ENCODE data around the gene NRXN3. TPM values are rescaled to one million over a fixed set of nuclear protein-coding genes. Genes with fewer than 3 reads are reported as not detected.

The NRXN3 gene
- total and polyA plus RNA-seq, 2 donors (not counting 1 experiment from before 2014, with no cell fraction given) = 0.83 to 34.6 TPM

DNA sequence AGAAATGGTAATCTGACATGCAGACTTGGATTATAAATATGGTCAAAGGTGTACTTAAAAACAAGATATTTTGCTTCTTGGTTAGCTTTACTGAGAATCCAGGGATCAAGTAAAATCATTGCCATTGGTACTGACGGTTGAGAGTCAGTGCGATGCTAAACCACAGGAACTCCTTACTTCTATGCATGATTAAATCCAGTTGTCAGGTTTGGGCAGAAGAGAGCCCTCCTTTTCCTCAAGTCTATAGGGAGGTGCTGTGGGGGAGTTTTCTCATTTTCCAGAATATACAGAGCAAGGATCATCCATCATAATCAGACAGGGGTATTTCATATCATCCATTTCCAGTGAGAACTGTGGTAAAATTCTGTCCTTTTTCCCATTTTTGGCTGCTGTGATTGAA is 839.1 kb downstream of the NRXN3 start:
- Histone ChIP-seq H3K9ac (ENCODE audit: insufficient read depth, low read length) (no peak overlapping the region), H3K27ac (ENCODE audit: insufficient read depth, low read length) (no peak overlapping the region), H3K27me3 (ENCODE audit: control insufficient read depth, insufficient read depth, low read length) (no peaks in the 10 kb centered on the region), H3K36me3 (ENCODE audit: control insufficient read depth, insufficient read depth, low read length) (no peaks in the 10 kb centered on the region), H3K4me1 (ENCODE audit: control insufficient read depth, extremely low read depth, insufficient read depth, low read length) (peaks cover 2% of the 10 kb centered on the region), H3K4me3 (replicated peaks in 1 of 4; ENCODE audit: control extremely low read depth in 1 of 4, insufficient read depth in 1 of 4, low read depth in 3 of 4, low read length in 4 of 4) (no peak overlapping the region), H3K4me2 (ENCODE audit: extremely low read depth, insufficient read depth, low read length) (no peak overlapping the region), H4K20me1 (ENCODE audit: control insufficient read depth, extremely low read depth, insufficient read depth, low read length) (no peaks in the 10 kb centered on the region), H3K79me2 (ENCODE audit: control insufficient read depth, insufficient read depth, low read length) (no peaks in the 10 kb centered on the region), H3K9me3 (ENCODE audit: control insufficient read depth, insufficient read depth, low read depth, low read length) (no peaks in the 10 kb centered on the region), H2AFZ (ENCODE audit: low read length) (no peak overlapping the region)
- TF ChIP-seq EZH2 (IDR thresholded peaks at IDR 0.05; ENCODE audit: low read length, missing control alignments) = no peak
- TF ChIP-seq, protein P1, sequence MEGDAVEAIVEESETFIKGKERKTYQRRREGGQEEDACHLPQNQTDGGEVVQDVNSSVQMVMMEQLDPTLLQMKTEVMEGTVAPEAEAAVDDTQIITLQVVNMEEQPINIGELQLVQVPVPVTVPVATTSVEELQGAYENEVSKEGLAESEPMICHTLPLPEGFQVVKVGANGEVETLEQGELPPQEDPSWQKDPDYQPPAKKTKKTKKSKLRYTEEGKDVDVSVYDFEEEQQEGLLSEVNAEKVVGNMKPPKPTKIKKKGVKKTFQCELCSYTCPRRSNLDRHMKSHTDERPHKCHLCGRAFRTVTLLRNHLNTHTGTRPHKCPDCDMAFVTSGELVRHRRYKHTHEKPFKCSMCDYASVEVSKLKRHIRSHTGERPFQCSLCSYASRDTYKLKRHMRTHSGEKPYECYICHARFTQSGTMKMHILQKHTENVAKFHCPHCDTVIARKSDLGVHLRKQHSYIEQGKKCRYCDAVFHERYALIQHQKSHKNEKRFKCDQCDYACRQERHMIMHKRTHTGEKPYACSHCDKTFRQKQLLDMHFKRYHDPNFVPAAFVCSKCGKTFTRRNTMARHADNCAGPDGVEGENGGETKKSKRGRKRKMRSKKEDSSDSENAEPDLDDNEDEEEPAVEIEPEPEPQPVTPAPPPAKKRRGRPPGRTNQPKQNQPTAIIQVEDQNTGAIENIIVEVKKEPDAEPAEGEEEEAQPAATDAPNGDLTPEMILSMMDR (conservative IDR thresholded peaks at IDR 0.05 in 1 of 2, IDR thresholded peaks at IDR 0.05 in 1 of 2; ENCODE audit: low read depth in 1 of 2, low read length in 2 of 2) = no peak
- peak in 1 of 2 donors; percentile 77 for DNase-seq (ENCODE audit: low read depth in 2 of 2)

DNA sequence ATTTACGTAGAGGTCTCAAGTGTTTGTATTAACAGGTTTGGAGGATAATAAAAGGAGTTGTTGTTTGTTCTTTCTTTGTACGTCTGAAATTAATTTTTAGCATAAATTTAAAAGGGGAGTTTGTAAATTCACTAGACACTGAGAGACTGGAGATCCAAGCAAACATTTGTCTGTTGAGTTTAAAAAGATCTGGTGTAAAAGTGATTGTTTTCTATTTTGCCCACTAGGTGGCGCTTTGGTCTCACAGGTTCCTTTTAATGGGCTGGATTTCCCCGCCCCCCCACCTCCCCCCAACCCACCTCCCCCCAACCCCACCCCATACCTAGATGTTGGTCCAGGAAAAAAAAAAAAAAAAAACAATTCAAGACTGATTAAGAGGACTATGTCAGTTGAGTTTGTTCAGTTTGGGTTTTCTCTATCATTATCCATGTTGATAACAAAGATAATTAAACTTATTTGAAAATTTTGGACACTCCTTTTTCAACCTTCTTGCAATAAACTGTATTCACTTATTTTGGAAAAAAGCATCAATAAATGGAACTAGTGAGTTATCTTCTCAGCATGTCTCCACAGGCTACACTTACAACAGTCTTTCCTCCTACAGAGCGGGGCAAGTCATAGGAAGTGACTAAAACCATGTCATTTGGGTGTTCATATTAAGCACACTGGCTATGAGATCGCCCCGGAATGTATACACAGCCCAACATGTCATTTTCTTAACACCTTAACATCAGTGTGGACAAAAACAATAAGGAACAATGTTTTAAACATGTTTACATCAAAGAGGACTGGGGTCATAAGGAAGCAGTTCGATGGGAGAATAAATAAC is 841.1 kb downstream of the NRXN3 start:
- H3K4me3 ChIP-seq (replicated peaks in 1 of 4; ENCODE audit: control extremely low read depth in 1 of 4, insufficient read depth in 1 of 4, low read depth in 3 of 4, low read length in 4 of 4) = no peak overlapping the region
- H3K27ac ChIP-seq (ENCODE audit: insufficient read depth, low read length) = peak overlapping the region; percentile 0
- H3K4me1 ChIP-seq (ENCODE audit: control insufficient read depth, extremely low read depth, insufficient read depth, low read length) = peaks cover 4% of the 10 kb centered on the region
- no peaks in the 10 kb centered on the region for H3K36me3 ChIP-seq (ENCODE audit: control insufficient read depth, insufficient read depth, low read length)
- no peak overlapping the region for H2AFZ ChIP-seq (ENCODE audit: low read length)
- DNase-seq (ENCODE audit: low read depth in 2 of 2) = peak; percentile 62 to 75
- no peaks in the 10 kb centered on the region for H3K79me2 ChIP-seq (ENCODE audit: control insufficient read depth, insufficient read depth, low read length)
- H4K20me1 ChIP-seq (ENCODE audit: control insufficient read depth, extremely low read depth, insufficient read depth, low read length) = no peaks in the 10 kb centered on the region
- H3K9me3 ChIP-seq (ENCODE audit: control insufficient read depth, insufficient read depth, low read depth, low read length) = no peaks in the 10 kb centered on the region
- no peak overlapping the region for H3K9ac ChIP-seq (ENCODE audit: insufficient read depth, low read length)
- peak overlapping the region; percentile 46 for H3K4me2 ChIP-seq (ENCODE audit: extremely low read depth, insufficient read depth, low read length)
- no peaks in the 10 kb centered on the region for H3K27me3 ChIP-seq (ENCODE audit: control insufficient read depth, insufficient read depth, low read length)
- TF ChIP-seq, protein P1 (conservative IDR thresholded peaks at IDR 0.05 in 1 of 2, IDR thresholded peaks at IDR 0.05 in 1 of 2; ENCODE audit: low read depth in 1 of 2, low read length in 2 of 2) = peak; percentile 15 to 39
- no peak for TF ChIP-seq EZH2 (IDR thresholded peaks at IDR 0.05; ENCODE audit: low read length, missing control alignments)

DNA sequence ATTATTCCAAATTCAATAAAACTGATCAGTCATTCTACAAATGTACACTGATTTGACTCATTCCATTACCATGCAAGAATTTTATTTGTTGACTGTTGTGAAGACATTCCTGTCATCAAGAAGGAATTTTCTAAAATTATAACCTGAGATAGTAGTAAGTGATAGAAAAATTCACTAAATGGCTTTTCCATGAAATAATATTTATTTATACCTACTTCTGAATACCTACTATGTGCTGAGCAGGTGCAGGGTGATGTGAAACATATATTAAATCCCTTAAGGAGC is 841.7 kb downstream of the NRXN3 start:
- no peaks in the 10 kb centered on the region for H3K79me2 ChIP-seq (ENCODE audit: control insufficient read depth, insufficient read depth, low read length)
- H3K27me3 ChIP-seq (ENCODE audit: control insufficient read depth, insufficient read depth, low read length) = no peaks in the 10 kb centered on the region
- H3K4me1 ChIP-seq (ENCODE audit: control insufficient read depth, extremely low read depth, insufficient read depth, low read length) = peaks cover 7% of the 10 kb centered on the region
- no peaks in the 10 kb centered on the region for H3K36me3 ChIP-seq (ENCODE audit: control insufficient read depth, insufficient read depth, low read length)
- no peaks in the 10 kb centered on the region for H3K9me3 ChIP-seq (ENCODE audit: control insufficient read depth, insufficient read depth, low read depth, low read length)
- H3K4me3 ChIP-seq (replicated peaks in 1 of 4; ENCODE audit: control extremely low read depth in 1 of 4, insufficient read depth in 1 of 4, low read depth in 3 of 4, low read length in 4 of 4) = no peak overlapping the region
- no peak for TF ChIP-seq EZH2 (IDR thresholded peaks at IDR 0.05; ENCODE audit: low read length, missing control alignments)
- TF ChIP-seq, protein P1 (conservative IDR thresholded peaks at IDR 0.05 in 1 of 2, IDR thresholded peaks at IDR 0.05 in 1 of 2; ENCODE audit: low read depth in 1 of 2, low read length in 2 of 2) = no peak
- H2AFZ ChIP-seq (ENCODE audit: low read length) = no peak overlapping the region
- no peaks in the 10 kb centered on the region for H4K20me1 ChIP-seq (ENCODE audit: control insufficient read depth, extremely low read depth, insufficient read depth, low read length)
- no peak overlapping the region for H3K27ac ChIP-seq (ENCODE audit: insufficient read depth, low read length)
- no peak overlapping the region for H3K4me2 ChIP-seq (ENCODE audit: extremely low read depth, insufficient read depth, low read length)
- peak in 1 of 2 donors; percentile 60 for DNase-seq (ENCODE audit: low read depth in 2 of 2)
- no peak overlapping the region for H3K9ac ChIP-seq (ENCODE audit: insufficient read depth, low read length)

Data from fibroblast of lung (primary cell).